HG02884 (cell line): Measurements from ENCODE around the gene SPPL3.
"Not testable (repeated sequence)": the region's sequence is repeated elsewhere in the genome, so short reads cannot be mapped to it uniquely, and the experiment has no call there.

Experiments used
- ATAC-seq: cut with Tn5 transposase; IDR thresholded peaks from one replicate; pipeline ENCODE4 v1.9.1; 2021; ENCODE audit warnings: mild to moderate bottlenecking, moderate library complexity; ENCODE audit not compliant: unreplicated experiment

Gene SPPL3

GRCh38 chr12:120904197-120904773 lies at the start of gene SPPL3:
TSS of gene SPPL3 (minus strand) at chr12:120904358. CDS start at chr12:120903867, 491 bp downstream.
- peak; percentile 61 for ATAC-seq

GRCh38 chr12:120950807-120951206 lies 46.6 kb upstream of the SPPL3 start:
- no peak for ATAC-seq

GRCh38 chr12:120950260-120950799 lies 46.2 kb upstream of the SPPL3 start:
- ATAC-seq, result not testable (repeated sequence)

- ATAC-seq, result not testable (repeated sequence)
Observed at GRCh38 chr12:120945516-120945915, 41.4 kb upstream of the SPPL3 start.

GRCh38 chr12:120944645-120945217 lies 40.6 kb upstream of the SPPL3 start:
- no peak for ATAC-seq

GRCh38 chr12:120943482-120943881 lies 39.3 kb upstream of the SPPL3 start:
- no peak for ATAC-seq

- ATAC-seq, result no peak
Observed at GRCh38 chr12:120941846-120942405, 37.8 kb upstream of the SPPL3 start.

GRCh38 chr12:120941412-120941811 lies 37.3 kb upstream of the SPPL3 start:
- ATAC-seq, result no peak

- no peak for ATAC-seq
Observed at GRCh38 chr12:120940799-120941198, 36.6 kb upstream of the SPPL3 start.

- ATAC-seq, result no peak
Observed at GRCh38 chr12:120940006-120940405, 35.8 kb upstream of the SPPL3 start.

- no peak for ATAC-seq
Observed at GRCh38 chr12:120939523-120939922, 35.4 kb upstream of the SPPL3 start.

- ATAC-seq, result no peak
Observed at GRCh38 chr12:120938496-120938895, 34.3 kb upstream of the SPPL3 start.

- ATAC-seq, result no peak
Observed at GRCh38 chr12:120936197-120936596, 32.0 kb upstream of the SPPL3 start.

- ATAC-seq, result no peak
Observed at GRCh38 chr12:120933786-120934185, 29.6 kb upstream of the SPPL3 start.

- no peak for ATAC-seq
Observed at GRCh38 chr12:120932956-120933526, 28.9 kb upstream of the SPPL3 start.

- ATAC-seq, result no peak
Observed at GRCh38 chr12:120932058-120932457, 27.9 kb upstream of the SPPL3 start.

GRCh38 chr12:120930032-120930431 lies 25.9 kb upstream of the SPPL3 start:
- no peak for ATAC-seq

GRCh38 chr12:120928864-120929652 lies 24.9 kb upstream of the SPPL3 start:
- ATAC-seq, result no peak

GRCh38 chr12:120925740-120926563 lies 21.8 kb upstream of the SPPL3 start:
- no peak for ATAC-seq

- ATAC-seq, result no peak
Observed at GRCh38 chr12:120922279-120922678, 18.1 kb upstream of the SPPL3 start.
